Measurements from ENCODE around the gene MEMO1. TPM values are rescaled to one million over a fixed set of nuclear protein-coding genes. Genes with fewer than 3 reads are reported as not detected.
"Not testable (repeated sequence)": the region's sequence is repeated elsewhere in the genome, so short reads cannot be mapped to it uniquely, and the experiment has no call there.

Gene MEMO1
- total RNA-seq, 1 donor from 2014 or later: 52.7 TPM

GRCh38 chr2:32039447-32040219 lies 28.8 kb upstream of the MEMO1 start, which contains the start of gene DPY30:
TSS of gene DPY30 (minus strand) at chr2:32039805. CDS start at chr2:32039456, 349 bp downstream.
- TF ChIP-seq, protein P1, sequence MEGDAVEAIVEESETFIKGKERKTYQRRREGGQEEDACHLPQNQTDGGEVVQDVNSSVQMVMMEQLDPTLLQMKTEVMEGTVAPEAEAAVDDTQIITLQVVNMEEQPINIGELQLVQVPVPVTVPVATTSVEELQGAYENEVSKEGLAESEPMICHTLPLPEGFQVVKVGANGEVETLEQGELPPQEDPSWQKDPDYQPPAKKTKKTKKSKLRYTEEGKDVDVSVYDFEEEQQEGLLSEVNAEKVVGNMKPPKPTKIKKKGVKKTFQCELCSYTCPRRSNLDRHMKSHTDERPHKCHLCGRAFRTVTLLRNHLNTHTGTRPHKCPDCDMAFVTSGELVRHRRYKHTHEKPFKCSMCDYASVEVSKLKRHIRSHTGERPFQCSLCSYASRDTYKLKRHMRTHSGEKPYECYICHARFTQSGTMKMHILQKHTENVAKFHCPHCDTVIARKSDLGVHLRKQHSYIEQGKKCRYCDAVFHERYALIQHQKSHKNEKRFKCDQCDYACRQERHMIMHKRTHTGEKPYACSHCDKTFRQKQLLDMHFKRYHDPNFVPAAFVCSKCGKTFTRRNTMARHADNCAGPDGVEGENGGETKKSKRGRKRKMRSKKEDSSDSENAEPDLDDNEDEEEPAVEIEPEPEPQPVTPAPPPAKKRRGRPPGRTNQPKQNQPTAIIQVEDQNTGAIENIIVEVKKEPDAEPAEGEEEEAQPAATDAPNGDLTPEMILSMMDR (IDR thresholded peaks at IDR 0.05; ENCODE audit: unreplicated experiment): no peak
- Mint-ChIP-seq H3K27ac (peak within 1 kb of the TSS; percentile 93), H3K36me3 (peaks cover 4% of the 10 kb centered on the region), H3K27me3 (ENCODE audit: low read depth) (no peaks in the 10 kb centered on the region), H3K4me3 (peak within 1 kb of the TSS; percentile 95), H3K4me1 (peaks cover 13% of the 10 kb centered on the region), H3K9me3 (no peaks in the 10 kb centered on the region)
- peak; percentile 85 to 93 for DNase-seq (ENCODE audit: low spot score in 2 of 2, unreplicated experiment in 2 of 2)

GRCh38 chr2:32034198-32034887 lies 23.5 kb upstream of the MEMO1 start:
- H3K9me3 Mint-ChIP-seq; H3K4me3 Mint-ChIP-seq; H3K4me1 Mint-ChIP-seq; H3K27ac Mint-ChIP-seq; H3K27me3 Mint-ChIP-seq (ENCODE audit: low read depth); DNase-seq (ENCODE audit: low spot score in 2 of 2, unreplicated experiment in 2 of 2): not testable (repeated sequence)
- H3K36me3 Mint-ChIP-seq: peaks cover 21% of the 10 kb centered on the region

DNA sequence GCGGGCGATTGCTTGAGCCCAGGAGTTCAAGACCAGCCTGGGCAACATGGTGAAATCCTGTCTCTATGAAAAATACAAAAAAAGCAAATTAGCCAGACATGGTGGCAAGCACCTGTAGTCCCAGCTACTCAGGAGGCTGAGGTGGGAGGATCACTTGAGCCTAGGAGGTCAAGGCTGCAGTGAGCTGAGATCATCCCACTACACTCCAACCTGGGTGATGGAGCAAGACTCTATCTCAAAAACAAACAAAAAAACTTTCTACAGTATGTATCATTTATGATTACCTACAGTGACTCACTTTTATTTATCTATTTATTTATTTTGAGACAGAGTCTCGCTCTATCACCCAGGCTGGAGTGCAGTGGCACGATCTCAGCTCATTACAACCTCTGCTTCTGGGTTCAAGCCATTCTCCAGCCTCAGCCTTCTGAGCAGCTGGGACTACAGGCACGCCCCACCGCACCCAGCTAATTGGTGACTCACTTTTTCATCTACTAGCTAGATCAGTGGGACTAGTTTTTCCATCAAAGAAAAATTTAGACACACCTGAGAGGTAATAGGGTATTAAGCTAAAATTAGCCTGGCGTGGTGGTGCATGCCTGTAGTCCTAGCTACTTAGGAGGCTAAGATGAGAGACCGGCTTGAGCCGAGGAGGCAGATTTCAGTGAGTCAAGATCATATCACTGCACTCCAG lies 8.1 kb upstream of the MEMO1 start:
- not testable (repeated sequence) for H3K4me1 Mint-ChIP-seq; H3K27ac Mint-ChIP-seq; H3K9me3 Mint-ChIP-seq; DNase-seq (ENCODE audit: low spot score in 2 of 2, unreplicated experiment in 2 of 2); H3K27me3 Mint-ChIP-seq (ENCODE audit: low read depth); H3K4me3 Mint-ChIP-seq
- H3K36me3 Mint-ChIP-seq: peaks cover 25% of the 10 kb centered on the region

DNA sequence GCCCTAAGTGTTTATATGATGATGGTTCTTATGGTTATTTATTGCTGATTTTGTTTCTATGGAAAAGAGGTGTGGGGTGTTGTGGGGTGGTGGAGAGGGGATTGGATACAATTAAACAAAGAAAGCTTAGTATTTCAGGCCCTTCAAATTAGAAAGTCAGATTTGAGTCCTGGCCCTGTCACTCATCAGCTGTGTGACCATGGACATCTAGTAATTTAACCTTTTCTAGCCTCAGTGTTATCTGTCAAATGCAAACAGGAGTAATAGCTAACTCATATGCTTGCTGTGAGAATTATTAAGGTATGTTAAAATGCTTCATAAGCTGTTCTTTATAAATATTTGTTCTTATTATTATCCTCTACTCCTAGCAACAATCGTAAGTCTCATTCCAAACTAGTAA lies 2.1 kb upstream of the MEMO1 start:
- DNase-seq (ENCODE audit: low spot score in 2 of 2, unreplicated experiment in 2 of 2): no peak
- Mint-ChIP-seq H3K4me1 (peaks cover 19% of the 10 kb centered on the region), H3K9me3 (no peaks in the 10 kb centered on the region), H3K27me3 (ENCODE audit: low read depth) (no peaks in the 10 kb centered on the region), H3K27ac (peak overlapping the region; percentile 15), H3K4me3 (no peak overlapping the region), H3K36me3 (peaks cover 15% of the 10 kb centered on the region)
- TF ChIP-seq, protein P1 (IDR thresholded peaks at IDR 0.05; ENCODE audit: unreplicated experiment): no peak

- peaks cover 26% of the 10 kb centered on the region for H3K4me1 Mint-ChIP-seq
- H3K36me3 Mint-ChIP-seq: peaks cover 13% of the 10 kb centered on the region
- H3K27me3 Mint-ChIP-seq (ENCODE audit: low read depth): no peaks in the 10 kb centered on the region
- TF ChIP-seq, protein P1 (IDR thresholded peaks at IDR 0.05; ENCODE audit: unreplicated experiment): no peak
- peak overlapping the region; percentile 95 for H3K27ac Mint-ChIP-seq
- no peaks in the 10 kb centered on the region for H3K9me3 Mint-ChIP-seq
- DNase-seq (ENCODE audit: low spot score in 2 of 2, unreplicated experiment in 2 of 2): no peak
- peak overlapping the region; percentile 80 for H3K4me3 Mint-ChIP-seq
Measured at GRCh38 chr2:32011485-32011960, 715 bp upstream of the MEMO1 start.

- peak overlapping the region; percentile 54 for H3K4me3 Mint-ChIP-seq
- H3K36me3 Mint-ChIP-seq; H3K9me3 Mint-ChIP-seq; H3K27me3 Mint-ChIP-seq (ENCODE audit: low read depth); H3K27ac Mint-ChIP-seq: not testable (repeated sequence)
- DNase-seq (ENCODE audit: low spot score in 2 of 2, unreplicated experiment in 2 of 2): peak; percentile 23 to 69
- H3K4me1 Mint-ChIP-seq: peaks cover 30% of the 10 kb centered on the region
Measured at GRCh38 chr2:32010280-32010669, 533 bp downstream of the MEMO1 start.
